ENCODE results near the gene PLCB1. TPM values are rescaled to one million over a fixed set of nuclear protein-coding genes. Genes with fewer than 3 reads are reported as not detected.
"Not testable (repeated sequence)": the region's sequence is repeated elsewhere in the genome, so short reads cannot be mapped to it uniquely, and the experiment has no call there.

PLCB1 gene
- total RNA-seq, 1 donor from 2014 or later, result 6.3 TPM

GRCh38 chr20:8339349-8339748 is 207.3 kb downstream of the PLCB1 start:
- ATAC-seq (ENCODE audit: poor library complexity) (no peak), DNase-seq (no peak)
- intact Hi-C loops (cut with DNase I), result no loop called here

- intact Hi-C loops (cut with DNase I), result no loop called here
- DNase-seq, result no peak
- no peak for ATAC-seq (ENCODE audit: poor library complexity)
Measured at GRCh38 chr20:8342391-8342790, 210.3 kb downstream of the PLCB1 start.

GRCh38 chr20:8344106-8344505 is 212.0 kb downstream of the PLCB1 start:
- intact Hi-C loops (cut with DNase I), result no loop called here
- no peak for DNase-seq
- no peak for ATAC-seq (ENCODE audit: poor library complexity)

- no peak for ATAC-seq (ENCODE audit: poor library complexity)
- intact Hi-C loops (cut with DNase I), result no loop called here
- no peak for DNase-seq
Measured at GRCh38 chr20:8344631-8345030, 212.6 kb downstream of the PLCB1 start.

GRCh38 chr20:8346700-8347270 is 214.7 kb downstream of the PLCB1 start:
- DNase-seq, result no peak
- no peak for ATAC-seq (ENCODE audit: poor library complexity)
- intact Hi-C loops (cut with DNase I), result no loop called here

GRCh38 chr20:8350225-8350624 is 218.2 kb downstream of the PLCB1 start:
- ATAC-seq (ENCODE audit: poor library complexity); intact Hi-C loops (cut with DNase I); DNase-seq: not testable (repeated sequence)

GRCh38 chr20:8352486-8352885 is 220.4 kb downstream of the PLCB1 start:
- ATAC-seq (ENCODE audit: poor library complexity), result no peak
- DNase-seq, result no peak
- intact Hi-C loops (cut with DNase I), result no loop called here

GRCh38 chr20:8353512-8353911 is 221.4 kb downstream of the PLCB1 start:
- ATAC-seq (ENCODE audit: poor library complexity) (no peak), DNase-seq (no peak)
- intact Hi-C loops (cut with DNase I), result no loop called here

GRCh38 chr20:8355453-8355852 is 223.4 kb downstream of the PLCB1 start:
- ATAC-seq (ENCODE audit: poor library complexity), result no peak
- intact Hi-C loops (cut with DNase I), result no loop called here

GRCh38 chr20:8356806-8357205 is 224.7 kb downstream of the PLCB1 start:
- intact Hi-C loops (cut with DNase I), result no loop called here
- no peak for ATAC-seq (ENCODE audit: poor library complexity)
- no peak for DNase-seq

More at GRCh38 chr20:8355453-8355852, 223.4 kb downstream of the PLCB1 start:
- DNase-seq, result no peak

- ATAC-seq (ENCODE audit: poor library complexity) (no peak), DNase-seq (no peak)
- intact Hi-C loops (cut with DNase I), result no loop called here
Measured at GRCh38 chr20:8357703-8358102, 225.6 kb downstream of the PLCB1 start.

- DNase-seq (no peak), ATAC-seq (ENCODE audit: poor library complexity) (no peak)
- intact Hi-C loops (cut with DNase I), result no loop called here
Measured at GRCh38 chr20:8360035-8360434, 228.0 kb downstream of the PLCB1 start.

GRCh38 chr20:8361006-8361652 is 229.1 kb downstream of the PLCB1 start:
- intact Hi-C loops (cut with DNase I), result no loop called here
- DNase-seq, result no peak
- peak; percentile 64 for ATAC-seq (ENCODE audit: poor library complexity)

- intact Hi-C loops (cut with DNase I), result no loop called here
- ATAC-seq (ENCODE audit: poor library complexity), result no peak
Measured at GRCh38 chr20:8361779-8362178, 229.7 kb downstream of the PLCB1 start.

GRCh38 chr20:8362457-8362856 is 230.4 kb downstream of the PLCB1 start:
- DNase-seq (no peak), ATAC-seq (ENCODE audit: poor library complexity) (no peak)
- intact Hi-C loops (cut with DNase I), result no loop called here

More at GRCh38 chr20:8361779-8362178, 229.7 kb downstream of the PLCB1 start:
- no peak for DNase-seq

GRCh38 chr20:8363970-8364733 is 232.1 kb downstream of the PLCB1 start:
- ATAC-seq (ENCODE audit: poor library complexity) (no peak), DNase-seq (no peak)
- intact Hi-C loops (cut with DNase I), result no loop called here

- ATAC-seq (ENCODE audit: poor library complexity), result no peak
- intact Hi-C loops (cut with DNase I), result no loop called here
- no peak for DNase-seq
Measured at GRCh38 chr20:8364734-8365078, 232.6 kb downstream of the PLCB1 start.

- ATAC-seq (ENCODE audit: poor library complexity) (no peak), DNase-seq (no peak)
- intact Hi-C loops (cut with DNase I), result no loop called here
Measured at GRCh38 chr20:8365634-8366033, 233.6 kb downstream of the PLCB1 start.

GRCh38 chr20:8366303-8366923 is 234.3 kb downstream of the PLCB1 start:
- no peak for ATAC-seq (ENCODE audit: poor library complexity)
- DNase-seq, result no peak
- intact Hi-C loops (cut with DNase I), result no loop called here

GRCh38 chr20:8367689-8368088 is 235.6 kb downstream of the PLCB1 start:
- ATAC-seq (ENCODE audit: poor library complexity) (no peak), DNase-seq (no peak)
- intact Hi-C loops (cut with DNase I), result no loop called here
